H9 (cell line): ENCODE data around the gene RPS15. TPM values are rescaled to one million over a fixed set of nuclear protein-coding genes. Genes with fewer than 3 reads are reported as not detected.

ENCODE experiments used
- DNase-seq: peaks from one replicate; pipeline ENCODE4 v3.0.0-alpha.2; 2017
- H2AFZ ChIP-seq: one replicate; pipeline ENCODE4 v1.6.1; 2013; ENCODE audit warnings: mild to moderate bottlenecking, low read length, control low read depth, moderate library complexity
- H2AK5ac ChIP-seq: 2 replicates; pipeline ENCODE4 v1.6.1; 2013; ENCODE audit warnings: low read length, control low read depth, mixed read lengths; ENCODE audit not compliant: insufficient read length
- H2BK120ac ChIP-seq: one replicate; pipeline ENCODE4 v1.6.1; 2013; ENCODE audit warnings: low read depth, mild to moderate bottlenecking, low read length, control low read depth, inconsistent platforms; ENCODE audit not compliant: poor library complexity, severe bottlenecking
- H2BK12ac ChIP-seq: 2 replicates; pipeline ENCODE4 v1.6.1; 2013; ENCODE audit warnings: low read length, control low read depth, mixed read lengths, low read depth; ENCODE audit not compliant: insufficient read length
- H2BK15ac ChIP-seq: 2 replicates; pipeline ENCODE4 v1.6.1; 2013; ENCODE audit warnings: low read depth, low read length, control low read depth
- H2BK20ac ChIP-seq: one replicate; pipeline ENCODE4 v1.6.1; 2013; ENCODE audit warnings: low read depth, mild to moderate bottlenecking, low read length, control low read depth, inconsistent platforms; ENCODE audit not compliant: poor library complexity, severe bottlenecking
- H2BK5ac ChIP-seq: 2 replicates; pipeline ENCODE4 v1.6.1; 2013; ENCODE audit warnings: low read length, control low read depth, mixed read lengths; ENCODE audit not compliant: insufficient read length
- H3K14ac ChIP-seq: 2 replicates; pipeline ENCODE4 v1.6.1; 2013; ENCODE audit warnings: low read length, control low read depth; ENCODE audit not compliant: insufficient read depth
- H3K18ac ChIP-seq: 2 replicates; pipeline ENCODE4 v1.6.1; 2013; ENCODE audit warnings: low read depth, mild to moderate bottlenecking, mixed read lengths, low read length, control low read depth; ENCODE audit not compliant: insufficient read length
- H3K23ac ChIP-seq: 2 replicates; pipeline ENCODE4 v1.6.1; 2013; ENCODE audit warnings: low read length, control low read depth, mixed read lengths, low read depth; ENCODE audit not compliant: insufficient read length
- H3K23me2 ChIP-seq: 2 replicates; pipeline ENCODE4 v1.6.1; 2013; ENCODE audit warnings: low read depth, mild to moderate bottlenecking, mixed read lengths, low read length, control low read depth; ENCODE audit not compliant: insufficient read length, poor library complexity, severe bottlenecking
- H3K27ac ChIP-seq: 2 replicates; pipeline ENCODE4 v1.5.1; 2013; ENCODE audit warnings: low read length, control low read depth, mixed read lengths, low read depth; ENCODE audit not compliant: insufficient read length
- H3K27me3 ChIP-seq: 2 replicates; pipeline ENCODE4 v1.6.1; 2013; ENCODE audit warnings: low read length, control low read depth, inconsistent platforms; ENCODE audit not compliant: insufficient read depth
- H3K4ac ChIP-seq: 2 replicates; pipeline ENCODE4 v1.6.1; 2013; ENCODE audit warnings: low read depth, mild to moderate bottlenecking, control low read depth, inconsistent platforms, low read length, moderate library complexity
- H3K4me1 ChIP-seq: 2 replicates; pipeline ENCODE4 v1.6.1; 2013; ENCODE audit warnings: low read length, control low read depth, inconsistent platforms; ENCODE audit not compliant: insufficient read depth
- H3K4me2 ChIP-seq: 2 replicates; pipeline ENCODE4 v1.6.1; 2013; ENCODE audit warnings: low read length, control low read depth, mixed read lengths; ENCODE audit not compliant: insufficient read length, insufficient read depth
- H3K56ac ChIP-seq: 2 replicates; pipeline ENCODE4 v1.6.1; 2013; ENCODE audit warnings: low read depth, mild to moderate bottlenecking, mixed read lengths, low read length, control low read depth; ENCODE audit not compliant: insufficient read length
- H3K79me1 ChIP-seq: 2 replicates; pipeline ENCODE4 v1.6.1; 2013; ENCODE audit warnings: low read depth, mild to moderate bottlenecking, moderate library complexity, low read length, control low read depth, inconsistent platforms; ENCODE audit not compliant: insufficient read depth, poor library complexity, severe bottlenecking
- H3K79me2 ChIP-seq: 2 replicates; pipeline ENCODE4 v1.6.1; 2013; ENCODE audit warnings: low read length, control low read depth, inconsistent platforms; ENCODE audit not compliant: insufficient read depth
- H3K9ac ChIP-seq: 2 replicates; pipeline ENCODE4 v1.6.1; 2013; ENCODE audit warnings: low read length, control low read depth, mixed read lengths; ENCODE audit not compliant: insufficient read length; ENCODE audit errors: extremely low read depth
- H3K9me3 ChIP-seq: one replicate; pipeline ENCODE4 v1.6.1; 2013; ENCODE audit warnings: low read depth, low read length, inconsistent platforms; ENCODE audit not compliant: control insufficient read depth
- H3T11ph ChIP-seq: one replicate; pipeline ENCODE4 v1.6.1; 2013; ENCODE audit warnings: mild to moderate bottlenecking, low read length, control low read depth, inconsistent platforms
- H4K20me1 ChIP-seq: one replicate; pipeline ENCODE4 v1.6.1; 2013; ENCODE audit not compliant: control insufficient read depth, insufficient read length, insufficient read depth
- H4K5ac ChIP-seq: 2 replicates; pipeline ENCODE4 v1.6.1; 2013; ENCODE audit warnings: low read depth, mild to moderate bottlenecking, mixed read lengths, low read length, control low read depth; ENCODE audit not compliant: insufficient read length
- H4K8ac ChIP-seq: replicated peaks from 2 replicates; pipeline ENCODE4 v1.6.1; 2013; ENCODE audit warnings: low read length, control low read depth, mixed read lengths, low read depth; ENCODE audit not compliant: insufficient read length
- H4K91ac ChIP-seq: 2 replicates; pipeline ENCODE4 v1.6.1; 2013; ENCODE audit warnings: low read depth, mild to moderate bottlenecking, moderate library complexity, mixed read lengths, low read length, control low read depth; ENCODE audit not compliant: insufficient read length
- H3K27ac Mint-ChIP-seq, 3 experiments: 2 replicates in 2 of 3; 3 replicates in 1 of 3; pipeline ENCODE4 v1.8.0; 2020 to 2021; ENCODE audit warnings: mixed read lengths in 3 of 3, mild to moderate bottlenecking in 1 of 3, moderate library complexity in 1 of 3
- H3K27me3 Mint-ChIP-seq: 2 replicates; pipeline ENCODE4 v1.8.0; 2021; ENCODE audit warnings: low read depth, mild to moderate bottlenecking, moderate library complexity, mixed read lengths
- H3K36me3 Mint-ChIP-seq, 3 experiments: 2 replicates in 2 of 3; 3 replicates in 1 of 3; pipeline ENCODE4 v1.8.0; 2020 to 2021; ENCODE audit warnings: low read depth in 3 of 3, mixed read lengths in 3 of 3; ENCODE audit not compliant: insufficient read depth in 1 of 3
- H3K4me1 Mint-ChIP-seq, 2 experiments: 2 replicates each; pipeline ENCODE4 v1.8.0; 2020; ENCODE audit warnings: mixed read lengths in 2 of 2
- H3K4me3 Mint-ChIP-seq, 2 experiments: 2 replicates in 1 of 2; 3 replicates in 1 of 2; pipeline ENCODE4 v1.8.0; 2020 to 2021; ENCODE audit warnings: mild to moderate bottlenecking in 2 of 2, mixed read lengths in 2 of 2, moderate library complexity in 1 of 2
- H3K9me3 Mint-ChIP-seq, 2 experiments: 2 replicates in 1 of 2; 3 replicates in 1 of 2; pipeline ENCODE4 v1.8.0; 2020; ENCODE audit warnings: mild to moderate bottlenecking in 2 of 2, mixed read lengths in 2 of 2, moderate library complexity in 1 of 2
- CTCF ChIP-seq: fragments of 200-600 bp; sonication (generic); conservative IDR thresholded peaks from 3 replicates; pipeline ENCODE4 v1.8.0; 2021; ENCODE audit warnings: antibody characterized with exemption, mild to moderate bottlenecking
- WGBS: extraction: QIAGEN DNeasy Blood & Tissue Kit; methylation state at CpG from one replicate; pipeline ENCODE4 v1.1.7; 2013; ENCODE audit warnings: missing lambda C conversion rate, low lambda C conversion rate, mixed read lengths; ENCODE audit not compliant: insufficient read length; ENCODE audit errors: extremely low coverage; 5-methylcytosine and 5-hydroxymethylcytosine counted together
- total RNA-seq: library from RNA; stranded (reverse); gene quantifications from 2 replicates; pipeline ENCODE4 v1.2.1, GENCODE V29; 2021

RPS15 gene
- total RNA-seq, 1 experiment from 2014 or later, result 1,628 TPM

- H3K4me3 Mint-ChIP-seq, result peak overlapping the region; percentile 96 to 98
- H2BK20ac ChIP-seq, result no peak overlapping the region
- no peak overlapping the region for H2AK5ac ChIP-seq
- H3K9ac ChIP-seq, result no peak overlapping the region
- H2BK5ac ChIP-seq, result no peak overlapping the region
- H2BK15ac ChIP-seq, result no peak overlapping the region
- H3K27me3 ChIP-seq, result no peaks in the 10 kb centered on the region
- no peak overlapping the region for H3K18ac ChIP-seq
- H3K27ac ChIP-seq, result no peak overlapping the region
- H3K4ac ChIP-seq, result no peak overlapping the region
- no CpG with 5 or more reads among the region's 9 CpGs for WGBS
- no peak overlapping the region; the same call in 1 of the 2 replicates for H3K14ac ChIP-seq
- no peak overlapping the region for H3K56ac ChIP-seq
- H4K20me1 ChIP-seq, result no peaks in the 10 kb centered on the region
- peaks cover 12% of the 10 kb centered on the region for H3K79me1 ChIP-seq
- peaks cover 0 to 22% of the 10 kb centered on the region in 2 experiments for H3K4me1 Mint-ChIP-seq
- H4K5ac ChIP-seq, result no peak overlapping the region
- no peak overlapping the region for H4K91ac ChIP-seq
- H2BK12ac ChIP-seq, result no peak overlapping the region
- no peak for DNase-seq
- peak overlapping the region in 1 of 3 experiments; percentile 92; a peak in 2 of 7 replicates for H3K27ac Mint-ChIP-seq
- no peak for TF ChIP-seq CTCF
- peaks cover 29 to 50% (median 41%) of the 10 kb centered on the region in 3 experiments for H3K36me3 Mint-ChIP-seq
- H3K79me2 ChIP-seq, result peaks cover 11% of the 10 kb centered on the region; the same call in 1 of the 2 replicates
- no peaks in the 10 kb centered on the region for H3K4me1 ChIP-seq
- H3T11ph ChIP-seq, result no peak overlapping the region
- no peak overlapping the region for H3K23ac ChIP-seq
- H3K9me3 Mint-ChIP-seq, result no peaks in the 10 kb centered on the region
- H3K4me2 ChIP-seq, result no peak overlapping the region
- H3K9me3 ChIP-seq, result no peaks in the 10 kb centered on the region
- H3K23me2 ChIP-seq, result peaks cover 5% of the 10 kb centered on the region
- no peak overlapping the region for H2AFZ ChIP-seq
- H3K27me3 Mint-ChIP-seq, result peaks cover 12% of the 10 kb centered on the region
- no peak overlapping the region for H2BK120ac ChIP-seq
- H4K8ac ChIP-seq, result no peak overlapping the region
Measured at GRCh38 chr19:1441022-1441426, 2.8 kb downstream of the RPS15 start.
